Activated T-helper 1 cell treated with Interleukin-2 at 50 U/mL for 16 hours (primary cell): ENCODE data around the gene NT5E.

Experiments
- DNase-seq: peaks from one replicate; pipeline ENCODE4 v3.0.0-alpha.2; 2020; ENCODE audit warnings: low read depth

NT5E gene

GRCh38 chr6:85460154-85460920 lies 10.5 kb downstream of the NT5E start:
- no peak for DNase-seq

DNA sequence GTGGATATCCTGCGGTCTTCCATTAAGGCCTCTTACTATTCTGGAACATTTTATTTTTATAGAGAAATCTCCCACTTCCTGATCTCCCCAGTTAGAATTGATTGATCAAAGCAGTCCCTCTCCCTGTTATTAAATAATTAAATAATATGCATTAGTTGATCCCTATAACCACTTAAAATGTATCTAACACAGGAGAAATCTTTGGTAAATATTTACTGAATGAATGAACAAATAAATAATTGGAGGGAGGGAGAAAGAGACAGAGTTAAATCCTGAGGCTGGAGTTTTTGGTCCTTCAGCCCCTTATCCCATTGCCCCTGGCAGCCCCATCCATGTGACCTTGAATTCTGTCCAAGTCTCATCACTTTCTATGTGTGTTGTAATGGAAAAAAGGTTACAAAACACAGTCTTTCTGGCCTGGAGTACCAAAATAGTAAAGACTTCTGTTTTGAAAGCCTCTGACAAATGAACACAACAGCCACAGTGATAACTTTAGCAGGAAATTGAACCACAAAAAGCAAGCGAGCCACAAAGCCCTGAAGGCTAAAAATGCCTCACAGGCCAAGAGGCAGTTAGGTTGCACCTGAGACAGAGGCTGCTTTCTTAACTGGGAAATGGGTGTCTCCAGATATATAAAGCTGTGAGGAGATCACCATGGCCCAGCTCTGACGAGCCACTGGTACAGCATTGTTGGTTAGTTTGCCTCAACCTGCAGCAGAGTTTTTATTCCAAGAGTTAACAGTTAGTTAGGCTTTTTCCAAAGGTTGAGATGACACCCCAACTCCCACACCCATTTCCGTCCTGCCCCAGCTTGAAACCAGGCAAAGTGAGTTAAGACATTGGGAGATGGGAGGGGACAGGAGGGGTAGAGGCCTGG lies 11.3 kb downstream of the NT5E start:
- DNase-seq: no peak

GRCh38 chr6:85461798-85462170 lies 11.9 kb downstream of the NT5E start:
- DNase-seq: no peak

DNA sequence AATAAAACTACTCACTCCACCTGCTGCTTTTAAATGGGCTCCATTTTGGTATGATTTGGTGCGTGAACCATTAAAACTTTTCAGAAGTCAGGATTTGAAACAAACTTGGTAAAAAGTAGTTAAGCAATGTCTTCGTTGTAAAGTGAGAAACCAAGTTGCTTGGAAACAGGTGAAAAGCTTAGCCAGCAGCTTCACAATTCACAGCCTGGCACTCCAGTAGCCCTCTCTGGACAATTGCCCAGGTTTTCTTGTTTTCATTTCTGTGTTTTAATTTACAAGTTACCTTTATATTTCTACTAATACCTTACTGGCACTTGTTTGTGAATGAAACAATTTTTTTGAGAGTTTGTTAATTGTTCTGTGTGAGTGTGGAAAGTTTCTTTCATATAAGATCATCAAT lies 12.8 kb downstream of the NT5E start:
- DNase-seq: no peak

DNA sequence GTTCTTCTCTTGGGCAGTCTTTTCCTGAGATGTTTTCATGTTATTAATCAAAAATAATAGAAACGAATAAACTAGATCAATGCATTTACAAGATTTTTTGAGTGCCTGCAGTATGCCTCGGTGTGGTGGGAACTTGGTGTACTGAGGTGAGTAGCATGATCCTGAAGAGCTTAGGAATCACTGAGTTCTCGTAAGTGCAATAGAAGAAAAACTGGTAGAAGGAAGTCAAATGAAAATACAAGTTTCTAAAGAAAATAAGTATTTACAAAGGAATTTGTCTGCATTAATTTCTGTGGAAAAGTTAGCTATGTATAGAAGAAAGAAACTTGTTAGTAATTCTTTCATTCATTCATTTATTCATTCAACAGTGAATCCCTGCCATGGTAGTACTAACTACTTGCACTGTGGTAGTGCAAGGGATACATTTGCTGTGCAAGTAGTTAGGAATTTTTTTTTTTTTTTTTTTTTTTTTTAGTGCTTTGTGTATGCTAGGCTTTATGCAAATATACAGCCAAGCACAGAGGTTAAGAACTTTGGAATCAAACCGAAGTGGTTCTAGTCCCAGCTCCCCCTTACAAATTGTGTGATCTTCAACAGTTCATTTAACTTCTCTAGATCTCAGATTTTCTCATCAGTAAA lies 13.9 kb downstream of the NT5E start:
- DNase-seq: no peak

- no peak for DNase-seq
Measured at GRCh38 chr6:85464260-85464644, 14.4 kb downstream of the NT5E start.

- DNase-seq: no peak
Measured at GRCh38 chr6:85464722-85465150, 14.9 kb downstream of the NT5E start.

DNA sequence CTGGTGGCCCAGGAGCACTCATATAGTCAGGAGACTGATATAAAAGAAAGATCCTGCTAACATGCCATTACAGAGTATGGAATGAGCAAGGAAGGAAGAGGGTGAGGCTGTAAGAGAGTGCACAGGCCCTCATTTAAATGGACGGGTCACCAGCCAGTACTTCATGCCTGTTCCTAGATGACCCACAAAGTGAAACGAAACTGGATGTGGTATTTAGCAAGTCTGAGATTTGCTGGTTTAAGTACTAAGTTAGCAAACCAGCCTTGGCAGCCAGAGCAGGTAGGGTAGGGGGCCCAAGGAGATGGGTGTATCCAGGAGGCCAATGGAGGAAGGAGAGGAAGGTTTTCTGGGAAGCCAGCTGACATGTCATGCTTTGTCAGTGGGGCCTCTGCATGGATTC lies 15.9 kb downstream of the NT5E start:
- no peak for DNase-seq

GRCh38 chr6:85468326-85468725 lies 18.4 kb downstream of the NT5E start:
- no peak for DNase-seq

DNA sequence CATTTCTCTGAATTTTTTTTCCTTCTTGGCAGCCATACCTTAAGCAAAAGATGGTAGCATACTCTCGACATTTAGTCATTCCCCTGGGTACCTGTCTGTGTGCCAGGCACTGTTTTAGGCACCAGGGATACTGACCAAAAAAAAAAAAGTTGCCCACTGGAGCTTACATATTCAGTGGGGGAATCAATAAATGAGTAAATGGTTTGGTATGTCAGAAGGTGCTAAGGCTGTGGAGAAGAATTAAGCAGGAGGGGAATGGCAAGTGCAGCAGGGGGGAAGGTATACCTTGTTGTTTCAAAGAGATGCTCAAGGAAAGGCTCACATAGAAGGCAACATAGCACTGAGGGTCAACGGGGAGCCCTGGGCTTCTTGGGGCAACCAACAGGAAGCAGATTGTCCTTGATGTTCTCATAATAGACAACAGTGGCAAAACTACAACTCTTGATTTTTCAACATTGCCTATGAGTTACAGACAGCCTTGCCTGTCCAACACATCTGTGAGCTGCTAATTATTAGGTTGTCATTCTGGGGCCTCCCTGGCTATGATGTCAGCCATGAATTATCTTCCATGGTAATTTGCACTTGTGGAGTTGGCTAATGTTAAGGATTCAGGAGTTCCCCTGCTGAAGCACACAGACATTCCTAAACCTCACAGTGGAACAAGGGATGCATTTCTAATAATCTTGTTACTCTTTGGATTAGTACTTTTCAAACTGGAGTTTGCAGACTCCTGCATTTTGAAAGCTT lies 19.6 kb downstream of the NT5E start:
- DNase-seq: no peak

- no peak for DNase-seq
Measured at GRCh38 chr6:85470023-85470410, 20.1 kb downstream of the NT5E start.

DNA sequence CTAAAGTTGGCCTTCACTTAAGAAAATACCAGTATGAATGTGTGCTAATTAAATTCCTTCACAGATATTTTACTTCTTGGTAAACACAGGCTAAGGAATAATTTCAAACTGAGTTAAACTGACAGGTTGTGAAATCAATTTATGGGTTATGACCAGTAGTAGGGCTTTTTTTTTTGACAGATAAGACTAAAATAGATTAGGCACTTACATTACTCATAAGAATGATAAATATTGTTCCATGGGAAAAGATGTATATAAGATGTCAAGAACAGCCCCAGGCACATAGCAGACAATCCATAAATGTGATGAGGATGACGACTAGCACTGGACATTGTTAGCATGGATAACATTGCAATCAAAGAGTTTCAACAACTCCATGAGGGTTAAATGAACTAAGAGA lies 22.9 kb downstream of the NT5E start:
- DNase-seq: no peak

GRCh38 chr6:85473748-85474147 lies 23.9 kb downstream of the NT5E start:
- no peak for DNase-seq

- DNase-seq: no peak
Measured at GRCh38 chr6:85476532-85476931, 26.6 kb downstream of the NT5E start.

- no peak for DNase-seq
Measured at GRCh38 chr6:85479208-85479607, 29.3 kb downstream of the NT5E start.

DNA sequence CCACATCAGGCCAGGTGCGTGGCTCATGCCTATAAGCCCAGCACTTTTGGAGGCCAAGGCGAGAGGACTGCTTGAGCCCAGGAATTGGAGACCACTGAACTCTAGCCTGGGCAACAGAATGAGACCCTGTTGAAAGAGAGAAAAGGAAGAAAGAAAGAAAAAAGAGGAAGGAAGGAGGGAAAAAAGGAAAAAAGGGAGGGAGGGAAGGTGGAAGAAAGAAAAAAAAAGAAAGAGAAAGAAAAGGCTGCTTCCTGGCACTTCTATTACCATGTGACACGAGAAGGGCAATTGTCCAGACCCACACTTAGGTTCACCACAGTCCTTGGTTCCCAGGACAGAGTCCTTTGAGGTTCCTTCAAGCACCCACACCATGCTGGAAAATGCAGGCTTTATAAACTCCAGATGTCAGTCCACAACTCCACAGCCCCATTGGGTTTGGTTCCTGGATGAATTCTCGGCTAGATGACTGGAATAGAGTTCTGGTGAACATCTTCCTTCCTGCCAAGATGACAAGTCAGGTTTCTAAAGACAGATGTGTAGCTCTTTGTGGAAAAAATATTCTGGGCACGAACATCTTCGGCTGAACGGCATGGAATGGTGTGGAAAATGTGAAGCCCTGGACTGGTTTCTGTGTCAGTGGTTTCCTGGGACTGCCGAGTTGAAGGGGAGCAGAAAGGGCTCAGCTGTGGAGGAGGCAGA lies 32.5 kb downstream of the NT5E start:
- DNase-seq: no peak

- peak; percentile 56 for DNase-seq
Measured at GRCh38 chr6:85482905-85483700, 33.2 kb downstream of the NT5E start.

DNA sequence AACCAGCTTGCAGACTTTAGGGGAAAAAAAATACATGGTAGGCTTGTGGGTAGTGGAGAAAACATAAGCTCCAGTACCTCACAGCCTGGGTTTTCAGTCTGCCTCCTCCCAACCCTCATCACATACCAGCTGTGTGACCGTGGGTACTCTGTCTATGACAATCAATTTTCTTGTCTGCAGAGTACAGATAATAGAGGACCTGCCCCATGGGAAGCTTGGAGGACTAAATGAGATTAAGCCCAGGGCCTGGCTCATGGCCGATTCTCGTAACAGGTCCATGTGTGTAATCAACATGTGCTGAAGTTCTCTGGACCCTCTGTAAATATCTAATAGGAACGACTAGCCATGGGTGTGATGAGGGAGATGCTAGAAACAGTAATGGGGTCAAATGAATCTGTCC lies 34.0 kb downstream of the NT5E start:
- DNase-seq: no peak

DNA sequence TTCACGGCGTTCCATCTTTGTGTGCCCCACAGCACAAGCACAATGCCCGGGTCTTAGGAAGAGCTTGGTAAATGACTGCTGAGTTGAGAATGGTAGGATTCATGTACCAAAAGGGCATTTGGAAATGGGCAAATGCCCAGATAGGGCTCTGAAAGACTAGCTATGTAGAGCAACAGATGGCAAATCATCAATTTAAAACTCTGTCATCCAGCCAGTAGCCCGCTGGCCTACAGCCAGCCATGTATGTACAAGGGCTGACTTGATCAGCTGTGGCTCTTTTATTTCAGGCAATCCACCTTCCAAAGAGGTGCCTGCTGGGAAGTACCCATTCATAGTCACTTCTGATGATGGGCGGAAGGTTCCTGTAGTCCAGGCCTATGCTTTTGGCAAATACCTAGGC lies 35.1 kb downstream of the NT5E start:
- DNase-seq: no peak

DNA sequence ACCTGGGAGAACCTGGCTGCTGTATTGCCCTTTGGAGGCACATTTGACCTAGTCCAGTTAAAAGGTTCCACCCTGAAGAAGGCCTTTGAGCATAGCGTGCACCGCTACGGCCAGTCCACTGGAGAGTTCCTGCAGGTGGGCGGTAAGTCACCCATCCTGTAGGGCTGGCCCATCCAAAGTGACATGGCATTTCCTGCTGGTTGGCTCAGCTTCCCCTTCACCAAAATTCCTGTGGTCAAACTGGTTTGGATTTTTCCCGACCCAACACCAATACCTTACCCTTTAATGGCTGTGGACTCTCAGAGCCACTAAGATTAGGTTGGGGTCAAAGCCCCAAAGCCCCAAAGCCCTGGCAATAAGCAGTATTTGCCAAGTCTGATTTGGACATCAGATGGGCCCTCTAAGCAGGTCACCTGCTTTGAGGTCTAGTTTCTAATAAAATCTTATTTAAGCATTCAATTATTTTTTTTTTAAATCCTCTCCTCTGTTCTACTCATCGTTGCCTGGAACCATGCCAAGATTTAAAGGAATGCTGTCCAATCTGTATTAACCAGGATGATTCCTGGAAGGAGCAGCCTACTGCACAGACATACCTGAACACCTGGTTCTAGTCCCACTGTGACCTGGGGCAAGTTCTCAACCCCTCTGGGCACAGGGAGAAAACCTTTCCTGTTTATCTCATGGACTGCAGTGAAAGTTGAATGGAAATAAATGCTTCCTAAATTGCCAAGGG lies 40.8 kb downstream of the NT5E start:
- DNase-seq: no peak
